Measurements from ENCODE around the gene ANKRD29.

DNA sequence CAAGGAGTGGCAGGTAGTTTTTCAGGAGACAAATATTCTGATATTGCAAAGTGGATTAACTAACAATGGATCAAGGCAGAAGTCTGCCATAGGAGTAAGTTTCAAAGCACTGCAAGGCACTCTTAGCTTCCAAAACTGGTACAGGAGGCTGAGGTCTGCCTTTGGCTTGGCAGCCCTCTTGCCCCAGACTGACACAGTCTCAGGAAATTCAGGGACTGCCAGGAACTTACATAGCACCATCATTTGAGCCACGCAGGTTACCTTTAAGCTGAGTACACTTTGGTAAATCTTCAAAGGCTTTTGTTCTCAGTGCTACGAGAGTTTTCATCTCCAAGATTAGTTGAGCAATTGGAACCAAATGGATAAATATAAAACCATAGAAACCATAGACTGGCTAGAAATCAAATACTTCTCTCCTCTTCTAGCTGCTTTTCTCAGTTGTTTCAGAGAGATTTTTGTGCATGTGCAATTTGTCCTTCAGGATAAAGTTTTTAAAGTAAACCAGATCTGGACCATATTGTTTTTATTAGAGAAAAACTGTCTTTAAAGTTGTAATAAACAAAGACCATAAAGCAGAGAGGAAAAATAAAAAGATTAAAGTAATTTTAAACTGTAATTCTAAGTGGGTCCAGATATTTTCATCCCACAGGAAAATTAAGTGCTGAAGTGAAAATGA, 18.8 kb downstream of the ANKRD29 start:
- TF ChIP-seq, protein P1, sequence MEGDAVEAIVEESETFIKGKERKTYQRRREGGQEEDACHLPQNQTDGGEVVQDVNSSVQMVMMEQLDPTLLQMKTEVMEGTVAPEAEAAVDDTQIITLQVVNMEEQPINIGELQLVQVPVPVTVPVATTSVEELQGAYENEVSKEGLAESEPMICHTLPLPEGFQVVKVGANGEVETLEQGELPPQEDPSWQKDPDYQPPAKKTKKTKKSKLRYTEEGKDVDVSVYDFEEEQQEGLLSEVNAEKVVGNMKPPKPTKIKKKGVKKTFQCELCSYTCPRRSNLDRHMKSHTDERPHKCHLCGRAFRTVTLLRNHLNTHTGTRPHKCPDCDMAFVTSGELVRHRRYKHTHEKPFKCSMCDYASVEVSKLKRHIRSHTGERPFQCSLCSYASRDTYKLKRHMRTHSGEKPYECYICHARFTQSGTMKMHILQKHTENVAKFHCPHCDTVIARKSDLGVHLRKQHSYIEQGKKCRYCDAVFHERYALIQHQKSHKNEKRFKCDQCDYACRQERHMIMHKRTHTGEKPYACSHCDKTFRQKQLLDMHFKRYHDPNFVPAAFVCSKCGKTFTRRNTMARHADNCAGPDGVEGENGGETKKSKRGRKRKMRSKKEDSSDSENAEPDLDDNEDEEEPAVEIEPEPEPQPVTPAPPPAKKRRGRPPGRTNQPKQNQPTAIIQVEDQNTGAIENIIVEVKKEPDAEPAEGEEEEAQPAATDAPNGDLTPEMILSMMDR (IDR thresholded peaks at IDR 0.05): no peak
- TF ChIP-seq EP300 (IDR thresholded peaks at IDR 0.05) (no peak), POLR2A (IDR thresholded peaks at IDR 0.05) (no peak)
